NCI-H524 (cell line): Measurements from ENCODE around the gene NAA11.
A peak's percentile ranks its signal among the peaks of the same experiment; 100 is the strongest.

ENCODE experiments used
- DNase-seq, 2 experiments: peaks; one replicate each; lab custom pipeline; 2025; lab: John Stamatoyannopoulos, UW

Gene NAA11

GRCh38 chr4:79325864-79326328 lies at the start of gene NAA11:
Gene NAA11 (minus strand): TSS chr4:79326061. CDS start chr4:79325877, 184 bp downstream.
- DNase-seq: no peak

- no peak for DNase-seq
These were observed 44.2 kb upstream of the NAA11 start for GRCh38 chr4:79370026-79370425.

GRCh38 chr4:79367096-79367495 lies 41.2 kb upstream of the NAA11 start:
- no peak for DNase-seq

- no peak for DNase-seq
These were observed 40.6 kb upstream of the NAA11 start for GRCh38 chr4:79366422-79366821.

GRCh38 chr4:79364061-79364460 lies 38.2 kb upstream of the NAA11 start:
- DNase-seq: peak; percentile 23 to 66

GRCh38 chr4:79362626-79363025 lies 36.8 kb upstream of the NAA11 start:
- peak in 1 of 2 experiments; percentile 70 for DNase-seq

GRCh38 chr4:79360006-79360405 lies 34.1 kb upstream of the NAA11 start:
- DNase-seq: no peak

GRCh38 chr4:79358438-79358837 lies 32.6 kb upstream of the NAA11 start:
- peak in 1 of 2 experiments; percentile 10 for DNase-seq

- no peak for DNase-seq
These were observed 31.5 kb upstream of the NAA11 start for GRCh38 chr4:79357365-79357764.

- no peak for DNase-seq
These were observed 27.2 kb upstream of the NAA11 start for GRCh38 chr4:79353075-79353474.

- DNase-seq: no peak
These were observed 22.5 kb upstream of the NAA11 start for GRCh38 chr4:79348405-79348804.

GRCh38 chr4:79341893-79342653 lies 16.2 kb upstream of the NAA11 start:
- DNase-seq: no peak

GRCh38 chr4:79340568-79340967 lies 14.7 kb upstream of the NAA11 start:
- DNase-seq: no peak

GRCh38 chr4:79338148-79338547 lies 12.3 kb upstream of the NAA11 start:
- DNase-seq: no peak

GRCh38 chr4:79334783-79335182 lies 8.9 kb upstream of the NAA11 start:
- peak; percentile 39 to 61 for DNase-seq

- no peak for DNase-seq
These were observed 8.5 kb upstream of the NAA11 start for GRCh38 chr4:79334341-79334740.

GRCh38 chr4:79331126-79331876 lies 5.4 kb upstream of the NAA11 start:
- no peak for DNase-seq

- DNase-seq: no peak
These were observed 4.9 kb upstream of the NAA11 start for GRCh38 chr4:79330720-79331119.

GRCh38 chr4:79325436-79325835 lies 425 bp downstream of the NAA11 start:
- DNase-seq: no peak

- DNase-seq: no peak
These were observed 5.9 kb downstream of the NAA11 start for GRCh38 chr4:79319975-79320374.

- DNase-seq: peak in 1 of 2 experiments; percentile 22
These were observed 8.2 kb downstream of the NAA11 start for GRCh38 chr4:79317711-79318110.

- DNase-seq: peak; percentile 58 to 86
These were observed 10.0 kb downstream of the NAA11 start for GRCh38 chr4:79315891-79316290.

- no peak for DNase-seq
These were observed 14.6 kb downstream of the NAA11 start for GRCh38 chr4:79311279-79311678.
